ENCODE results near the gene ZBTB4. TPM values are rescaled to one million over a fixed set of nuclear protein-coding genes. Genes with fewer than 3 reads are reported as not detected.
A peak's percentile ranks its signal among the peaks of the same experiment; 100 is the strongest.

The ZBTB4 gene
- total RNA-seq, 1 experiment from 2014 or later, result 15.5 TPM

DNA sequence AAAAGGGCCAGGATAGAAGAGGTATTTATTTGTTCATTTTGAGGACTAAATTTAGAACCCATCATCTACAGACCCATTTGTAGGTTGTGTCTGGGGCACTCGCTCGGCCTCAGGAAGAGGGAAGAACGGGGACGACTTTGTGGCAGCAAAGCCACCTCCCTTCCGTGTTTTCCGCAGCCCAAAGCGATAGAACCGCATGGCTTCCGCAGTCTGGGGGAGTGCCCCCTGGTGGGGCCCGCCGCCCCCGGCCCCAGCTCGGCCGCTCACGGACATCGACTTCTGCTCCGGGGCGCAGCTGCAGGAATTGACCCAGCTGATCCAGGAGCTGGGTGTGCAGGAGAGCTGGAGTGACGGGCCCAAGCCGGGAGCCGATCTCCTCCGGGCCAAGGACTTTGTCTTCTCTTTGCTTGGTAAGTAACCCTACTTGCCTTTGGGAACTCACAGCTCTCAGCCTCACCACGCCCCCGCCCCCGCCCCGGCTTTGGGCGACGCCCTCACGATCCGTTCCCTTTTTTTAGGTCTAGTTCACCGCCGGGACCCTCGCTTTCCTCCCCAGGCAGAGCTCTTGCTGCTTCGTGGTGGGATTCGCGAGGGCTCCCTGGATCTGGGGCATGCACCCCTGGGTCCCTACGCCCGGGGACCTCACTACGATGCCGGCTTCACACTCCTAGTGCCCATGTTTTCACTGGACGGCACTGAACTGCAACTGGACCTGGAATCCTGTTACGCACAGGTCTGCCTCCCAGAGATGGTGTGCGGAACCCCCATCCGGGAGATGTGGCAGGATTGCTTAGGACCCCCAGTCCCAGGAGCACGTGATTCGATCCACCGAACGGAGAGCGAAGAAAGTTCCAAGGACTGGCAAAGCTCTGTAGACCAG, 43.5 kb downstream of the ZBTB4 start:
- Histone ChIP-seq H3K27me3 (replicated peaks; ENCODE audit: control insufficient read depth, insufficient read depth, low read length) (no peaks in the 10 kb centered on the region), H3K4me3 (ENCODE audit: low read depth, low read length) (peak overlapping the region; percentile 55), H3K36me3 (ENCODE audit: control insufficient read depth, insufficient read depth, low read length) (no peaks in the 10 kb centered on the region), H3K4me1 (no peaks in the 10 kb centered on the region), H3K9me3 (no peaks in the 10 kb centered on the region)
- BruUV-seq (replicated peaks), result TSS peak; percentile 82
- peaks cover 23% of the 10 kb centered on the region for H3K36me3 Mint-ChIP-seq (ENCODE audit: insufficient read depth, unreplicated experiment)
- peak overlapping the region; percentile 95 for H3K27ac Mint-ChIP-seq (ENCODE audit: unreplicated experiment)
- H3K27me3 Mint-ChIP-seq (ENCODE audit: insufficient read depth, unreplicated experiment), result no peaks in the 10 kb centered on the region
- DNase-seq, result peak; percentile 48 to 58
- H3K4me3 Mint-ChIP-seq (ENCODE audit: unreplicated experiment), result peak overlapping the region; percentile 81
- ChIA-PET POLR2A (interaction anchor here (0.5 to 2.9 kb wide), 5 partner anchors 32 to 48 kb away, joined by 3 to 38 read pairs (median 5); partner anchors contain the start of genes POLR2A, TMEM256 and ZBTB4), CTCF (interaction anchor here (0.6 to 2.9 kb wide), 6 partner anchors 16 to 390 kb away, joined by 3 to 21 read pairs (median 5); partner anchors contain the start of gene TMEM256)
- no peaks in the 10 kb centered on the region for H3K9me3 Mint-ChIP-seq (ENCODE audit: unreplicated experiment)
- H3K4me1 Mint-ChIP-seq (ENCODE audit: low read depth, unreplicated experiment), result peaks cover 6% of the 10 kb centered on the region
- TF ChIP-seq, protein P1, sequence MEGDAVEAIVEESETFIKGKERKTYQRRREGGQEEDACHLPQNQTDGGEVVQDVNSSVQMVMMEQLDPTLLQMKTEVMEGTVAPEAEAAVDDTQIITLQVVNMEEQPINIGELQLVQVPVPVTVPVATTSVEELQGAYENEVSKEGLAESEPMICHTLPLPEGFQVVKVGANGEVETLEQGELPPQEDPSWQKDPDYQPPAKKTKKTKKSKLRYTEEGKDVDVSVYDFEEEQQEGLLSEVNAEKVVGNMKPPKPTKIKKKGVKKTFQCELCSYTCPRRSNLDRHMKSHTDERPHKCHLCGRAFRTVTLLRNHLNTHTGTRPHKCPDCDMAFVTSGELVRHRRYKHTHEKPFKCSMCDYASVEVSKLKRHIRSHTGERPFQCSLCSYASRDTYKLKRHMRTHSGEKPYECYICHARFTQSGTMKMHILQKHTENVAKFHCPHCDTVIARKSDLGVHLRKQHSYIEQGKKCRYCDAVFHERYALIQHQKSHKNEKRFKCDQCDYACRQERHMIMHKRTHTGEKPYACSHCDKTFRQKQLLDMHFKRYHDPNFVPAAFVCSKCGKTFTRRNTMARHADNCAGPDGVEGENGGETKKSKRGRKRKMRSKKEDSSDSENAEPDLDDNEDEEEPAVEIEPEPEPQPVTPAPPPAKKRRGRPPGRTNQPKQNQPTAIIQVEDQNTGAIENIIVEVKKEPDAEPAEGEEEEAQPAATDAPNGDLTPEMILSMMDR (IDR thresholded peaks at IDR 0.05; ENCODE audit: insufficient read depth in 1 of 2, low read depth in 1 of 2, low read length in 1 of 2, severe bottlenecking in 1 of 2, unreplicated experiment in 1 of 2), result peak in 1 of 2 experiments; percentile 17
- intact Hi-C loops (cut with micrococcal nuclease; ENCODE audit: unreplicated experiment), result loop anchor here (1.0 to 5.0 kb wide), 4 partner anchors 32 to 251 kb away; partner anchors contain the start of genes SENP3, TMEM256, TMEM95 and TP53

DNA sequence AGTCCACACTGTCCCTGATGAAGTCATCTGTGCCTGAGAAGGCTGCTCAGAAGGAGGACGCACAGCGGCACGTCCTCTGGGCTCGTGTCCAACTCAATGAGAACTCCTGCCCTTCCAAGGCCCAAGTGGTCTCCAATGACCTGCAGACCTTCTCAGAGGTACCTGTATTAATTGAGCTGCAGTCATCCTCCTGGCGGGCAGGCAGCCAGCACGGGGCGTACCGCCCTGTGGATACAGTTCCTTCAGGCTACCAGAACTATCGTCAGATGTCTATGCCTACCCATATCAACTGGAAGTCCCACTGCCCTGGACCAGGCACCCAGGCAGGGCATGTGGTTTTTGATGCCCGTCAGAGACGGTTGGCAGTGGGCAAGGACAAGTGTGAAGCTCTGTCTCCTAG, 47.1 kb downstream of the ZBTB4 start:
- ChIA-PET CTCF (interaction anchor here (0.6 kb wide), 1 partner anchor 52 kb away, joined by 4 read pairs; the partner anchor contains the start of gene POLR2A), POLR2A (no interaction called here)
- intact Hi-C loops (cut with micrococcal nuclease; ENCODE audit: unreplicated experiment), result no loop called here
- H3K4me1 ChIP-seq, result no peaks in the 10 kb centered on the region
- H3K9me3 ChIP-seq, result no peaks in the 10 kb centered on the region
- Mint-ChIP-seq H3K27ac (ENCODE audit: unreplicated experiment) (no peak overlapping the region), H3K4me1 (ENCODE audit: low read depth, unreplicated experiment) (no peaks in the 10 kb centered on the region), H3K4me3 (ENCODE audit: unreplicated experiment) (no peak overlapping the region), H3K9me3 (ENCODE audit: unreplicated experiment) (no peaks in the 10 kb centered on the region), H3K27me3 (ENCODE audit: insufficient read depth, unreplicated experiment) (no peaks in the 10 kb centered on the region), H3K36me3 (ENCODE audit: insufficient read depth, unreplicated experiment) (peaks cover 23% of the 10 kb centered on the region)
- no peak for DNase-seq
- TF ChIP-seq, protein P1 (IDR thresholded peaks at IDR 0.05; ENCODE audit: insufficient read depth in 1 of 2, low read depth in 1 of 2, low read length in 1 of 2, severe bottlenecking in 1 of 2, unreplicated experiment in 1 of 2), result no peak
- H3K36me3 ChIP-seq (ENCODE audit: control insufficient read depth, insufficient read depth, low read length), result no peaks in the 10 kb centered on the region
- no peaks in the 10 kb centered on the region for H3K27me3 ChIP-seq (replicated peaks; ENCODE audit: control insufficient read depth, insufficient read depth, low read length)
- no TSS peak for BruUV-seq (replicated peaks)
- H3K4me3 ChIP-seq (ENCODE audit: low read depth, low read length), result no peak overlapping the region

DNA sequence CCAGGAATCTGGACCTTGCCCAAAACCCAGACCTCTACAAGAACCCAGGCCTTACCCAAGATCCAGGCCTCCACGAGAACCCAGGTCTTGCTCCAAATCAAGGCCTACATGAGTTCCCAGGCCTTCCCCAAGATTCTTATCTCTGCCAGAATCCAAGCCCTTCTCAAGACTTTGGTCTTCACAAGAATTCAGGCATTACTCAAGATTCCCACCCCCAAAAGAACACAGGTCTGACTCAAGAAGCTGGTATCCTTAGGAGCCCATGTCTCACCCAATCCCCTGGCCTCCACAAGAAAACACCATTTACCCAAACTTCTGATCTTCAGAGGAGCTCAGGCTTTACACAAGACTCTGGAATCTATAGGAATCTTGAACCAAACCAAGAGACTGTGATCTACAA, 48.2 kb downstream of the ZBTB4 start:
- POLR2A ChIA-PET, result no interaction called here
- Mint-ChIP-seq H3K9me3 (ENCODE audit: unreplicated experiment) (no peaks in the 10 kb centered on the region), H3K4me3 (ENCODE audit: unreplicated experiment) (no peak overlapping the region)

More for the DNA sequence above, 48.2 kb downstream of the ZBTB4 start:
- no TSS peak for BruUV-seq (replicated peaks)
- TF ChIP-seq, protein P1 (IDR thresholded peaks at IDR 0.05; ENCODE audit: insufficient read depth in 1 of 2, low read depth in 1 of 2, low read length in 1 of 2, severe bottlenecking in 1 of 2, unreplicated experiment in 1 of 2), result no peak
- peaks cover 14% of the 10 kb centered on the region for H3K36me3 Mint-ChIP-seq (ENCODE audit: insufficient read depth, unreplicated experiment)
- H3K4me3 ChIP-seq (ENCODE audit: low read depth, low read length), result no peak overlapping the region
- H3K27me3 ChIP-seq (replicated peaks; ENCODE audit: control insufficient read depth, insufficient read depth, low read length), result no peaks in the 10 kb centered on the region
- CTCF ChIA-PET, result interaction anchor here (0.6 kb wide), 1 partner anchor 219 kb away, joined by 3 read pairs; the partner anchor contains the start of gene ATP1B2
- H3K27me3 Mint-ChIP-seq (ENCODE audit: insufficient read depth, unreplicated experiment), result no peaks in the 10 kb centered on the region
- no peaks in the 10 kb centered on the region for H3K4me1 Mint-ChIP-seq (ENCODE audit: low read depth, unreplicated experiment)
- intact Hi-C loops (cut with micrococcal nuclease; ENCODE audit: unreplicated experiment), result no loop called here
- H3K9me3 ChIP-seq, result no peaks in the 10 kb centered on the region
- H3K4me1 ChIP-seq, result no peaks in the 10 kb centered on the region
- H3K36me3 ChIP-seq (ENCODE audit: control insufficient read depth, insufficient read depth, low read length), result no peaks in the 10 kb centered on the region
- no peak overlapping the region for H3K27ac Mint-ChIP-seq (ENCODE audit: unreplicated experiment)
- DNase-seq, result no peak
